H1 (cell line): ENCODE results near the gene GLG1. TPM values are rescaled to one million over a fixed set of nuclear protein-coding genes. Genes with fewer than 3 reads are reported as not detected.

Experiments used
- CTCF ChIA-PET: fragments of 300-600 bp; sonication (Branson Sonifier 250); formaldehyde crosslinking; loops from one replicate; lab custom pipeline; 2021; ENCODE audit not compliant: partially characterized antibody; lab: Charles Lee
- POLR2A ChIA-PET: fragments of 300-600 bp; sonication (Branson Sonifier 250); formaldehyde crosslinking; loops from one replicate; lab custom pipeline; 2021; ENCODE audit warnings: inconsistent platforms; ENCODE audit not compliant: partially characterized antibody; lab: Charles Lee
- DNase-seq, 2 experiments: peaks; one replicate each; pipeline versions ENCODE4 v3.0.0 to v3.0.0-alpha.2; 2010 to 2022; ENCODE audit warnings: low spot score in 2 of 2, low read depth in 1 of 2, mixed read lengths in 1 of 2
- FAIRE-seq: peaks from 2 replicates; lab custom pipeline; 2011; peaks lifted over from hg19 to GRCh38; lab: Jason Lieb, UNC
- H2AFZ ChIP-seq: 2 replicates; pipeline ENCODE4 v1.8.1; 2012; ENCODE audit warnings: low read length, inconsistent platforms
- H2AK5ac ChIP-seq: 2 replicates; pipeline ENCODE4 v1.6.1; 2013; ENCODE audit warnings: low read depth, low read length
- H2BK120ac ChIP-seq: replicated peaks from 2 replicates; pipeline ENCODE3; 2013; ENCODE audit warnings: low read depth, low read length, inconsistent platforms
- H2BK12ac ChIP-seq: 2 replicates; pipeline ENCODE4 v1.6.1; 2013; ENCODE audit warnings: low read depth, low read length
- H2BK15ac ChIP-seq: 2 replicates; pipeline ENCODE4 v1.6.1; 2013; ENCODE audit warnings: low read length
- H2BK20ac ChIP-seq: 2 replicates; pipeline ENCODE4 v1.6.1; 2013; ENCODE audit warnings: low read length
- H2BK5ac ChIP-seq: 2 replicates; pipeline ENCODE4 v1.6.1; 2013; ENCODE audit warnings: low read depth, low read length
- H3K14ac ChIP-seq: 2 replicates; pipeline ENCODE4 v1.6.1; 2013; ENCODE audit warnings: inconsistent platforms; ENCODE audit not compliant: insufficient read length
- H3K18ac ChIP-seq: 2 replicates; pipeline ENCODE4 v1.6.1; 2013; ENCODE audit warnings: low read length; ENCODE audit errors: extremely low read depth
- H3K23ac ChIP-seq: 2 replicates; pipeline ENCODE4 v1.6.1; 2013; ENCODE audit warnings: inconsistent platforms; ENCODE audit not compliant: insufficient read length
- H3K23me2 ChIP-seq: 2 replicates; pipeline ENCODE4 v1.6.1; 2013; ENCODE audit warnings: low read depth, low read length
- H3K27ac ChIP-seq: 2 replicates; pipeline ENCODE4 v1.6.1; 2011; ENCODE audit warnings: low read depth, low read length, inconsistent platforms
- H3K27me3 ChIP-seq, 4 experiments: replicated peaks in 1 of 4; 1 replicate in 1 of 4; 2 replicates in 3 of 4; pipeline versions ENCODE4 v1.6.1 to v1.8.1; 2011 to 2013; ENCODE audit warnings: low read length in 3 of 4, mild to moderate bottlenecking in 3 of 4, inconsistent platforms in 2 of 4, mixed read lengths in 2 of 4, moderate library complexity in 1 of 4; ENCODE audit not compliant: control insufficient read depth in 3 of 4, insufficient read depth in 3 of 4; ENCODE audit errors: extremely low read depth in 1 of 4
- H3K36me3 ChIP-seq, 4 experiments: 2 replicates each; pipeline versions ENCODE4 v1.6.1 to v1.8.1; 2011 to 2013; ENCODE audit warnings: mild to moderate bottlenecking in 4 of 4, low read length in 3 of 4, moderate library complexity in 2 of 4, control low read depth in 1 of 4, inconsistent platforms in 1 of 4; ENCODE audit not compliant: insufficient read depth in 4 of 4, control insufficient read depth in 2 of 4
- H3K4ac ChIP-seq: replicated peaks from 2 replicates; pipeline ENCODE3; 2013; ENCODE audit warnings: low read length, low read depth, mixed read lengths, inconsistent platforms; ENCODE audit not compliant: insufficient read length
- H3K4me1 ChIP-seq, 4 experiments: replicated peaks in 1 of 4; 1 replicate in 1 of 4; 2 replicates in 3 of 4; pipeline versions ENCODE4 v1.6.1 to v1.8.1; 2011 to 2013; ENCODE audit warnings: low read length in 3 of 4, inconsistent platforms in 2 of 4, mixed read lengths in 1 of 4; ENCODE audit not compliant: insufficient read depth in 4 of 4, control insufficient read depth in 3 of 4
- H3K4me2 ChIP-seq, 2 experiments: 2 replicates each; pipeline versions ENCODE4 v1.6.1 to v1.8.1; 2011 to 2013; ENCODE audit warnings: low read depth in 2 of 2, low read length in 2 of 2, control low read depth in 1 of 2, inconsistent platforms in 1 of 2, mild to moderate bottlenecking in 1 of 2; ENCODE audit not compliant: insufficient read depth in 1 of 2
- H3K4me3 ChIP-seq, 4 experiments: fragments of 200-600, 300-600 bp in 1 of 4; sonication (generic), shearing (Covaris generic), sonication (Bioruptor Twin) in 1 of 4; 2 replicates each; pipeline versions ENCODE4 v1.5.1 to v1.8.1; 2011 to 2016; ENCODE audit warnings: low read length in 4 of 4, low read depth in 3 of 4, control low read depth in 2 of 4, inconsistent platforms in 2 of 4, mild to moderate bottlenecking in 2 of 4, mixed read lengths in 1 of 4, moderate library complexity in 1 of 4; ENCODE audit not compliant: insufficient read depth in 2 of 4; ENCODE audit errors: extremely low read depth in 1 of 4
- H3K56ac ChIP-seq: replicated peaks from 2 replicates; pipeline ENCODE3; 2013; ENCODE audit warnings: low read depth, mild to moderate bottlenecking, mixed read lengths, low read length, inconsistent platforms; ENCODE audit not compliant: insufficient read length
- H3K79me1 ChIP-seq: 2 replicates; pipeline ENCODE4 v1.6.1; 2013; ENCODE audit warnings: low read depth, low read length, control low read depth
- H3K79me2 ChIP-seq, 2 experiments: 2 replicates each; pipeline versions ENCODE4 v1.6.1 to v1.8.1; 2012 to 2013; ENCODE audit warnings: low read length in 2 of 2, mild to moderate bottlenecking in 2 of 2, inconsistent platforms in 1 of 2; ENCODE audit not compliant: insufficient read depth in 2 of 2, control insufficient read depth in 1 of 2
- H3K9ac ChIP-seq, 4 experiments: replicated peaks in 1 of 4; 1 replicate in 1 of 4; 2 replicates in 3 of 4; pipeline versions ENCODE4 v1.6.1 to v1.8.1; 2011 to 2013; ENCODE audit warnings: low read depth in 3 of 4, low read length in 3 of 4, control low read depth in 2 of 4, mild to moderate bottlenecking in 2 of 4, moderate library complexity in 2 of 4, inconsistent platforms in 1 of 4; ENCODE audit errors: extremely low read depth in 1 of 4
- H3K9me3 ChIP-seq, 2 experiments: 2 replicates each; pipeline versions ENCODE4 v1.6.1 to v1.8.1; 2012 to 2013; ENCODE audit warnings: mild to moderate bottlenecking in 2 of 2, moderate library complexity in 2 of 2, control low read depth in 1 of 2, inconsistent platforms in 1 of 2, low read depth in 1 of 2, low read length in 1 of 2, mixed read lengths in 1 of 2; ENCODE audit not compliant: insufficient read depth in 2 of 2
- H4K20me1 ChIP-seq, 2 experiments: replicated peaks in 1 of 2; 2 replicates each; pipeline versions ENCODE3 to v1.8.1; 2011 to 2013; ENCODE audit warnings: inconsistent platforms in 2 of 2, low read length in 2 of 2, mild to moderate bottlenecking in 1 of 2; ENCODE audit not compliant: insufficient read depth in 2 of 2, control insufficient read depth in 1 of 2
- H4K5ac ChIP-seq: 2 replicates; pipeline ENCODE4 v1.6.1; 2013; ENCODE audit warnings: low read length, low read depth, mixed read lengths, inconsistent platforms; ENCODE audit not compliant: insufficient read length
- H4K8ac ChIP-seq: 2 replicates; pipeline ENCODE4 v1.8.0; 2013; ENCODE audit warnings: mild to moderate bottlenecking, moderate library complexity, low read length, inconsistent platforms; ENCODE audit not compliant: insufficient read depth; ENCODE audit errors: extremely low read depth
- H4K91ac ChIP-seq: replicated peaks from 2 replicates; pipeline ENCODE3; 2013; ENCODE audit warnings: low read length, mixed read lengths, inconsistent platforms; ENCODE audit not compliant: insufficient read length
- ATF3 ChIP-seq: IDR thresholded peaks from 2 replicates; pipeline ENCODE4 v1.6.1; 2011; ENCODE audit warnings: low read depth, mild to moderate bottlenecking, low read length; ENCODE audit not compliant: insufficient read depth
- BACH1 ChIP-seq: IDR thresholded peaks from 2 replicates; pipeline ENCODE4 v1.6.1; 2012; ENCODE audit warnings: low read length, improper control_type of control experiment
- CBX8 ChIP-seq: fragments of 300-800, 300-1000 bp; sonication (generic); IDR thresholded peaks from 2 replicates; pipeline ENCODE4 v1.7.1; 2016; ENCODE audit warnings: low read depth, low read length, borderline replicate concordance
- CTBP2 ChIP-seq: IDR thresholded peaks from 2 replicates; pipeline ENCODE4 v1.7.0; 2011; ENCODE audit warnings: borderline replicate concordance, mild to moderate bottlenecking, moderate library complexity, mixed read lengths, low read length; ENCODE audit not compliant: insufficient read depth, insufficient read length
- EZH2 ChIP-seq: fragments of 200-600 bp; sonication (generic); IDR thresholded peaks from 2 replicates; pipeline ENCODE4 v1.7.1; 2012; ENCODE audit warnings: low read depth, mild to moderate bottlenecking, moderate library complexity, low read length, inconsistent platforms; ENCODE audit not compliant: severe bottlenecking
- KDM4A ChIP-seq: IDR thresholded peaks from one replicate; pipeline ENCODE4 v1.7.1; 2012; ENCODE audit warnings: low read depth, mild to moderate bottlenecking, moderate library complexity, low read length, inconsistent platforms; ENCODE audit not compliant: severe bottlenecking
- NRF1 ChIP-seq: IDR thresholded peaks from 2 replicates; pipeline ENCODE4 v1.6.1; 2011; ENCODE audit warnings: mild to moderate bottlenecking, low read depth, low read length, improper control_type of control experiment
- POLR2AphosphoS5 ChIP-seq: IDR thresholded peaks from 2 replicates; pipeline ENCODE4 v1.6.1; 2011; ENCODE audit warnings: low read depth, low read length
- POU5F1 ChIP-seq: IDR thresholded peaks from 2 replicates; pipeline ENCODE4 v1.6.1; 2011; ENCODE audit warnings: low read depth, mild to moderate bottlenecking, low read length, moderate library complexity
- SIX5 ChIP-seq: IDR thresholded peaks from 2 replicates; pipeline ENCODE4 v1.6.1; 2011; ENCODE audit warnings: mild to moderate bottlenecking, low read depth, low read length
- SP1 ChIP-seq: IDR thresholded peaks from 2 replicates; pipeline ENCODE4 v1.6.1; 2011; ENCODE audit warnings: low read depth, low read length
- SP2 ChIP-seq: IDR thresholded peaks from 2 replicates; pipeline ENCODE4 v1.6.1; 2012; ENCODE audit warnings: mild to moderate bottlenecking, low read length, inconsistent platforms
- TAF1 ChIP-seq: IDR thresholded peaks from 2 replicates; pipeline ENCODE4 v1.6.1; 2011; ENCODE audit warnings: mild to moderate bottlenecking, low read depth, low read length
- TCF12 ChIP-seq: IDR thresholded peaks from 2 replicates; pipeline ENCODE4 v1.6.1; 2011; ENCODE audit warnings: low read depth, mild to moderate bottlenecking, low read length
- WGBS, 2 experiments: shearing (Covaris generic) in 1 of 2; methylation state at CpG; one replicate each; pipeline versions ENCODE4 v1.1.6 to v1.1.7; 2013 to 2015; ENCODE audit warnings: low lambda C conversion rate in 2 of 2, mixed read lengths in 2 of 2, inconsistent platforms in 1 of 2, low coverage in 1 of 2, missing lambda C conversion rate in 1 of 2; ENCODE audit not compliant: insufficient replicate concordance in 2 of 2, insufficient coverage in 1 of 2, insufficient read length in 1 of 2; ENCODE audit errors: extremely low coverage in 1 of 2, missing lambda C conversion rate in 1 of 2; 5-methylcytosine and 5-hydroxymethylcytosine counted together
- polyA plus RNA-seq, 7 experiments: library from polyadenylated mRNA; depleted of rRNA in 3 of 7; stranded (reverse) in 5 of 7; unstranded in 2 of 7; fragments of >200 nt in 5 of 7; fragments of 200-250 nt in 2 of 7; gene quantifications; 1 replicate in 5 of 7; 2 replicates in 1 of 7; 4 replicates in 1 of 7; pipeline versions ENCODE4 v1.2.1 to v1.2.3, GENCODE V29; 2011 to 2013; ENCODE audit warnings: missing spikeins in 2 of 7, mixed read lengths in 2 of 7
- total RNA-seq: library from RNA; stranded (reverse); fragmentation: NEBNext Ultra II Directional; extraction: Animal tissue kit (Norgen Biotek cat#: 25700); gene quantifications from 2 replicates; pipeline ENCODE4 v1.2.1, GENCODE V29; 2021

The GLG1 gene
- total and polyA plus RNA-seq, 2 of the 8 experiments (the other 6 are each of a cell fraction or from before 2014, with no cell fraction given), result 53.4 to 139 TPM

- Histone ChIP-seq H3K14ac (no peak overlapping the region), H3K18ac (0 out of 2 replicates have a peak overlapping the region, but pooled peaks have one; percentile 15), H3K79me1 (no peaks in the 10 kb centered on the region), H3K9me3 (no peaks in the 10 kb centered on the region), H3K56ac (no peak overlapping the region), H4K91ac (peak overlapping the region; percentile 52), H3K79me2 (no peaks in the 10 kb centered on the region), H3K4ac (no peak overlapping the region), H3K27ac (no peak overlapping the region), H3K4me2 (no peak overlapping the region), H2BK5ac (peak overlapping the region; percentile 81; the same call in 1 of the 2 replicates), H4K5ac (peak overlapping the region; percentile 38), H2BK20ac (no peak overlapping the region), H4K8ac (no peak overlapping the region), H2AK5ac (no peak overlapping the region), H3K27me3 (no peaks in the 10 kb centered on the region), H4K20me1 (no peaks in the 10 kb centered on the region), H2AFZ (peak overlapping the region; percentile 49; the same call in 1 of the 2 replicates), H3K23me2 (no peaks in the 10 kb centered on the region), H3K4me1 (no peaks in the 10 kb centered on the region), H2BK15ac (no peak overlapping the region), H2BK12ac (no peak overlapping the region; the same call in 1 of the 2 replicates), H3K36me3 (no peaks in the 10 kb centered on the region), H3K4me3 (no peak overlapping the region), H3K9ac (no peak overlapping the region), H3K23ac (no peak overlapping the region), H2BK120ac (peak overlapping the region; percentile 7)
- no peak for FAIRE-seq
- WGBS, 2 experiments, result 72% methylated on average over 5 of the region's 5 CpGs; no CpG with 5 or more reads in 1 of the 2 experiments
- ChIA-PET POLR2A (interaction anchor here (0.7 to 1.1 kb wide), 3 partner anchors 10 to 265 kb away, joined by 3 read pairs; no protein-coding TSS in a partner anchor), CTCF (interaction anchor here (0.5 to 1.4 kb wide), 5 partner anchors 29 to 281 kb away, joined by 3 to 5 read pairs (median 3); no protein-coding TSS in a partner anchor)
- DNase-seq, result no peak
- no peak for TF ChIP-seq SP2
- TF ChIP-seq CTBP2, result no peak
- TF ChIP-seq EZH2, result no peak
- TF ChIP-seq POLR2AphosphoS5, result no peak
- no peak for TF ChIP-seq TCF12
- no peak for TF ChIP-seq SP1
- no peak for TF ChIP-seq BACH1
- no peak for TF ChIP-seq ATF3
- no peak for TF ChIP-seq TAF1
- no peak for TF ChIP-seq NRF1
- TF ChIP-seq SIX5, result no peak
- TF ChIP-seq CBX8, result no peak
- TF ChIP-seq KDM4A, result no peak
- TF ChIP-seq POU5F1, result no peak
Measured at GRCh38 chr16:74431516-74431915, 175.4 kb downstream of the GLG1 start.
